CD4-positive, CD25-positive, alpha-beta regulatory T cell (primary cell): ENCODE results near the gene SZT2. TPM values are rescaled to one million over a fixed set of nuclear protein-coding genes. Genes with fewer than 3 reads are reported as not detected.
A peak's percentile ranks its signal among the peaks of the same experiment; 100 is the strongest.

Experiments used
- ATAC-seq, 2 donors: fragments of 150-1000 bp; cut with Tn5 transposase; one replicate each; pipeline ENCODE4 v1.10.0; 2021; ENCODE audit warnings: low read depth in 2 of 2, moderate number of reproducible peaks in 2 of 2, moderate library complexity in 1 of 2
- DNase-seq, 3 donors: peaks; one replicate each; pipeline versions ENCODE4 v3.0.0 to v3.0.0-alpha.2; 2012 to 2022; ENCODE audit warnings: mixed read lengths in 1 of 3
- H3K27ac ChIP-seq: one replicate; pipeline ENCODE4 v1.7.0; 2013; ENCODE audit warnings: mild to moderate bottlenecking, low read length; ENCODE audit not compliant: insufficient read depth, poor library complexity, severe bottlenecking
- H3K27me3 ChIP-seq: one replicate; pipeline ENCODE4 v1.7.0; 2013; ENCODE audit warnings: low read length; ENCODE audit not compliant: control insufficient read depth, insufficient read depth
- H3K36me3 ChIP-seq: one replicate; pipeline ENCODE4 v1.7.0; 2013; ENCODE audit warnings: mild to moderate bottlenecking, low read length, moderate library complexity; ENCODE audit not compliant: control insufficient read depth, insufficient read depth
- H3K4me1 ChIP-seq: 2 replicates; pipeline ENCODE4 v1.7.0; 2013; ENCODE audit warnings: mild to moderate bottlenecking, low read length; ENCODE audit not compliant: insufficient read depth, control insufficient read depth, poor library complexity, severe bottlenecking
- H3K4me3 ChIP-seq: one replicate; pipeline ENCODE4 v1.7.0; 2013; ENCODE audit warnings: low read depth, mild to moderate bottlenecking, low read length, moderate library complexity
- H3K9me3 ChIP-seq, 2 experiments: 1 replicate in 1 of 2; 2 replicates in 1 of 2; pipeline ENCODE4 v1.7.0; 2013; ENCODE audit warnings: low read length in 2 of 2, mild to moderate bottlenecking in 1 of 2, moderate library complexity in 1 of 2; ENCODE audit not compliant: control insufficient read depth in 2 of 2
- H3K27ac Mint-ChIP-seq, 3 donors: one replicate each; pipeline ENCODE4 v1.8.0; 2020 to 2022; ENCODE audit warnings: mild to moderate bottlenecking in 3 of 3, mixed read lengths in 3 of 3, moderate library complexity in 2 of 3
- H3K27me3 Mint-ChIP-seq: one replicate; pipeline ENCODE4 v1.8.0; 2022; ENCODE audit warnings: mild to moderate bottlenecking, mixed read lengths
- H3K36me3 Mint-ChIP-seq: one replicate; pipeline ENCODE4 v1.8.0; 2020; ENCODE audit warnings: mixed read lengths
- H3K4me1 Mint-ChIP-seq, 4 donors: one replicate each; pipeline ENCODE4 v1.8.0; 2020 to 2022; ENCODE audit warnings: mixed read lengths in 4 of 4, mild to moderate bottlenecking in 1 of 4
- H3K4me3 Mint-ChIP-seq, 4 donors: one replicate each; pipeline ENCODE4 v1.8.0; 2020 to 2022; ENCODE audit warnings: mild to moderate bottlenecking in 4 of 4, mixed read lengths in 4 of 4, moderate library complexity in 3 of 4
- H3K9me3 Mint-ChIP-seq, 7 donors: one replicate each; pipeline ENCODE4 v1.8.0; 2020 to 2022; ENCODE audit warnings: mixed read lengths in 7 of 7, mild to moderate bottlenecking in 3 of 7, moderate library complexity in 2 of 7
- polyA plus RNA-seq, 4 donors: library from polyadenylated mRNA; unstranded; fragments of 300-500 nt; fragmentation: Illumina TruSeq; gene quantifications; one replicate each; pipeline ENCODE4 v1.2.3, GENCODE V29; 2021
- total RNA-seq: library from RNA; stranded (reverse); gene quantifications from one replicate; pipeline ENCODE4 v1.2.3, GENCODE V29; 2022

The SZT2 gene
- total and polyA plus RNA-seq, 5 donors from 2014 or later = 1.5 to 107 (median 3.9) TPM

DNA sequence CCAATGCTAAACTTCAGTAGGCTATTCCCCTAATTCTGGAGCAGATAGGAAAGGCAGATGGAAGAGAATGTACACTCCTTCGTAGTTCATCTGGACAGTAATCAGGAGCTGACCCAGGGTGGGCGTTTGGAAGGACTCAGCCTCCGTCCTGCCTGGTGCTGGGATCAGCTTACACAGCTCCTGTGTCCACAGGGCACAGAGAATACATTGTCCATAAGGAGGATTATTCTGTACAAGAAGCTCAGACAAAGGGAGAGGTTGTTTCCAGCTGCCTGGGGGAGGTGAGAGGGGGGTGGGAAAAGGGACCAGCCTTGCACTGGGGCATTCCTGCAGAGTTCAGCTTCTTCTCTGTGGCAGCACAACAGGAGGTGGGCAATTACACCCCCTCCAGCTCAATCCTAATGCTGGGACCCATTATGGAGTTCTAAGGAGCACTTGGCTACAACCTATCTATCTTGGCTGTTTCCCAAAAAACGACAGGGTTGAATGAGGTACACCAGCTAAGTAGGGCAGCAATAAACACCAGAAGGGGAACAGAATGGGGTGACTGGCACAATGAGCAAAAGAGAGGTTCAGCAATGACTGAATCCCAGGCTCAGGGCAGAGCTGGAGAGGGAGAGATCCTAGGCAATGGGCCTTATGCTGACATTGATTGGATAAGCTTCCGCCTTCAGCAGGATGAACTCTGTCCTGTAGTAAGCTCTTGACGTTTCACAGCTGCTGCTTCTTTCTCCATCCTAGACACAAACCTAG is 7.5 kb upstream of the SZT2 start:
- Histone ChIP-seq H3K4me1 (no peaks in the 10 kb centered on the region), H3K4me3 (no peak overlapping the region), H3K27me3 (no peaks in the 10 kb centered on the region), H3K36me3 (peaks cover 58% of the 10 kb centered on the region), H3K27ac (no peak overlapping the region), H3K9me3 (no peaks in the 10 kb centered on the region)
- H3K4me1 Mint-ChIP-seq = peaks cover 0 to 23% (median 7%) of the 10 kb centered on the region in 4 donors
- no peak overlapping the region for H3K4me3 Mint-ChIP-seq
- peaks cover 40% of the 10 kb centered on the region for H3K36me3 Mint-ChIP-seq
- no peak for DNase-seq
- peak overlapping the region in 1 of 3 donors; percentile 29 for H3K27ac Mint-ChIP-seq
- no peaks in the 10 kb centered on the region for H3K27me3 Mint-ChIP-seq
- H3K9me3 Mint-ChIP-seq = no peaks in the 10 kb centered on the region
- ATAC-seq = no peak

DNA sequence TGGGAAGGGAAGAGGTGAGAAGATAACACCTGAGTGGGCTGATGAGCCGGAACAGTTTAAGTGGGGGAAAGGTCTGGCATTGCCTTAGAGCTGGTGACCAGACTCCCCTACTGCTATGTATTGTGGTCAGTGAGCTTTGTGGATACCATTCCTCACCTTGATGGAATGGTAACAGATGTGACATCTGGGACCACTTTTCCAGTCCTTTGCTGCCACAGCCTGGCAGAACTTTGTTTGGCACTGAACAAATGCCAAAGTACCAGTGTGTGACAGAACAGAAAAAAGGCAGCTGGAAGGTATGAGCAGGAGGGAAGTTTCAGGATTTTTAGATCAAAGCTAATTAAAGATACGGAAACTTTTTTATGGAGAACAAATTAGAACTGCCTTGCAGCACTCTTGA is 6.2 kb upstream of the SZT2 start:
- Mint-ChIP-seq H3K9me3 (no peaks in the 10 kb centered on the region), H3K4me1 (peaks cover 5 to 31% (median 9%) of the 10 kb centered on the region in 4 donors), H3K27ac (peak overlapping the region in 1 of 3 donors; percentile 76), H3K27me3 (no peaks in the 10 kb centered on the region), H3K36me3 (peaks cover 38% of the 10 kb centered on the region), H3K4me3 (no peak overlapping the region)
- Histone ChIP-seq H3K9me3 (no peaks in the 10 kb centered on the region), H3K36me3 (peaks cover 63% of the 10 kb centered on the region), H3K27ac (no peak overlapping the region), H3K27me3 (no peaks in the 10 kb centered on the region), H3K4me1 (peaks cover 10% of the 10 kb centered on the region), H3K4me3 (no peak overlapping the region)
- no peak for DNase-seq
- ATAC-seq = no peak

DNA sequence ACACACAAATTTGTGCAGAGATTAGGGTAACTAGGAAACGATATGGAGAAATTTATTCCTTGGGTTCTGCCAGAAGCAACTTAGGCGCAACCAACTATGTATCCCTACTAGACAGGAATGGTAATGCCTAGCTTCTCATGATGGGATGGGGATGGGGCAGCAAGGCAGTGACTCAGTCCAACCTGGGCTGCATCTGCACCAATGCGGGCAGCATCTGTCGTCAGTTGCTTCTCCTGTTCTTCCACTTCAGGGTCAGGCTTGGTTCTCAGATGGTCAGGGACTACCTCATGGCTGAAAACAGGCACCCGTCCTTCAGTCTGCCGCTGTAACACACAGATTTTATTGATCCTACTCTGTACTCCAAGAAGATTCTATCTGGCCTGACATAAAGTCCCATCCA is 3.0 kb upstream of the SZT2 start:
- H3K4me3 Mint-ChIP-seq = peak overlapping the region in 1 of 4 donors; percentile 96
- DNase-seq = no peak
- no peaks in the 10 kb centered on the region for H3K27me3 Mint-ChIP-seq
- ATAC-seq = no peak
- Histone ChIP-seq H3K27ac (no peak overlapping the region), H3K4me3 (no peak overlapping the region), H3K36me3 (peaks cover 59% of the 10 kb centered on the region), H3K4me1 (peaks cover 20% of the 10 kb centered on the region), H3K9me3 (no peaks in the 10 kb centered on the region), H3K27me3 (no peaks in the 10 kb centered on the region)
- peaks cover 28% of the 10 kb centered on the region for H3K36me3 Mint-ChIP-seq
- no peaks in the 10 kb centered on the region for H3K9me3 Mint-ChIP-seq
- peak overlapping the region in 2 of 3 donors; percentile 20 to 68 for H3K27ac Mint-ChIP-seq
- peaks cover 12 to 59% (median 28%) of the 10 kb centered on the region in 4 donors for H3K4me1 Mint-ChIP-seq

DNA sequence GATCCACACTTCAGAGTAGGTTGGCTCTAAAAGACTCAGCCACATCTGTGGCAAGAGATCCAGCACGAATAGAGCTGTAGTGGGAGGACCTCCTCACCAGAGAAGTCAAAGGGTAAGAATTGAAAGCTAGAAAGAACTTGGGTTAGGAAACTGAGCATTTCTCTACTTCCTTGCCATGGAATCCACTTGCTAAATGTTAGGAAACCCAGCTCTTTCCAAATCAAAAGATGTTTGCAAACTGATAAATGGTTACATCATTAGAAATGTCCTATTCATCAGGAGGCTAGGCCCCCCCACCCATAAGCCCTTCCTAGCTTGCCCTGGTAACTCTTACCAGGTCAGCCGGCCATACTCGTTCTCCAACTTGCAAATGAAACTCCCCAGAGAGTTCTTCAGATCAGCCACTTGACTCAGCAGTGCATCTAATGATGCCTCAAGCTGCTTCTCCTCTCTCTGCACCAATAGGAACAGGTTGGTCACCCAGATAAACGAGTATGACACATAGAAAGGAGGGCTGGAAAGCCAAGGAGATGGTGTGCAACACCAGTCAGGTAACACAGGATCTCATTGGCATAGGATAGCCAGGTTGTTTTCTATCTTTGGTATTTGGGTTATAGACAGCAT is 1.6 kb upstream of the SZT2 start:
- peak overlapping the region; percentile 96 to 100 (median 100) for H3K4me3 Mint-ChIP-seq
- H3K27me3 Mint-ChIP-seq = no peaks in the 10 kb centered on the region
- H3K4me3 ChIP-seq = peak overlapping the region; percentile 94
- no peaks in the 10 kb centered on the region for H3K27me3 ChIP-seq
- H3K27ac Mint-ChIP-seq = peak overlapping the region; percentile 32 to 100 (median 99)
- DNase-seq (no peak), ATAC-seq (no peak)
- H3K27ac ChIP-seq = no peak overlapping the region
- H3K4me1 ChIP-seq = peaks cover 20% of the 10 kb centered on the region
- H3K9me3 ChIP-seq = no peaks in the 10 kb centered on the region
- no peaks in the 10 kb centered on the region for H3K9me3 Mint-ChIP-seq
- H3K4me1 Mint-ChIP-seq = peaks cover 18 to 61% (median 33%) of the 10 kb centered on the region in 4 donors
- peaks cover 23% of the 10 kb centered on the region for H3K36me3 Mint-ChIP-seq
- peaks cover 45% of the 10 kb centered on the region for H3K36me3 ChIP-seq

DNA sequence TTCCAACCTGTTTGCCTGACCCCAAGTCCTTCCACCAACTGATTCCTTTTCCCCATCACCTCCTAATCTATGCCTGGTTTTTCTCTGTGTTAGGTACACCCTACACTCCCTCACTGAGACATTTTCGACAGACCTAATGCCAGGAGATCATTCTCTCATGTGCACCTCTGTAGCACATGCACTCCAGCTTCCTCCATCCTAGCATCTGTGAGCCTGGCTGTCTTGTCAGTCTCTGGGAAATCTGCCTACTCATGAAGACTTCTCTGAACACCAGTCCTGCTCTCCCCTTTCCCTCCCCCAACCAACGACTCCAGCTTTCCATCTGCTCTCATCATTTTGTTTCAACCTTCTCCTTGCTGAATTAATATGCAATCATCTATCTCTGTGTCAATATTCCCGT is 1.1 kb upstream of the SZT2 start:
- Histone ChIP-seq H3K27ac (peak overlapping the region; percentile 75), H3K9me3 (no peaks in the 10 kb centered on the region), H3K36me3 (peaks cover 40% of the 10 kb centered on the region), H3K27me3 (no peaks in the 10 kb centered on the region), H3K4me1 (peaks cover 20% of the 10 kb centered on the region), H3K4me3 (peak overlapping the region; percentile 94)
- ATAC-seq (no peak), DNase-seq (no peak)
- Mint-ChIP-seq H3K27me3 (no peaks in the 10 kb centered on the region), H3K36me3 (peaks cover 23% of the 10 kb centered on the region), H3K9me3 (no peaks in the 10 kb centered on the region), H3K4me1 (peaks cover 19 to 62% (median 37%) of the 10 kb centered on the region in 4 donors), H3K4me3 (peak overlapping the region; percentile 96 to 100 (median 100)), H3K27ac (peak overlapping the region; percentile 32 to 100 (median 99))

DNA sequence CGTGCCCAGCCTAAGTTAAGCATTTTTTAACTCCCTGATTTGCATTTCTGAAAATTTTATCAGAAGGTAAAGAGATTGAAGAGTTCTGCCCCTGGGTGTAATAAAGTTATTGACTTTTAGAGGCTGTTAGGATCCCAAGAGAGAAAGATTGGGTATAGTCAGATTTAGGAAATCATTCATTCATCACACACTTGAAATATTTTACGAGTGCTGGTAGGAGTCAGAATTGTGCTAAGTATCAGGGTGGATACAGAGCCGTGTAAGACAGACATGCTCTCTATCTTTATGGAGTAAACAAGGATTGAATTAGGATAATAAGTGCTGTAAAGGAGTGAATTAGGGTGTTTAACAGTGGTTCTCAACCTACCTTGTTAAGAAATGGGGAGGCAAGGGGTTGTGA is 3.0 kb downstream of the SZT2 start:
- peak overlapping the region in 2 of 3 donors; percentile 22 to 39 for H3K27ac Mint-ChIP-seq
- no peak for ATAC-seq
- no peaks in the 10 kb centered on the region for H3K9me3 Mint-ChIP-seq

DNA sequence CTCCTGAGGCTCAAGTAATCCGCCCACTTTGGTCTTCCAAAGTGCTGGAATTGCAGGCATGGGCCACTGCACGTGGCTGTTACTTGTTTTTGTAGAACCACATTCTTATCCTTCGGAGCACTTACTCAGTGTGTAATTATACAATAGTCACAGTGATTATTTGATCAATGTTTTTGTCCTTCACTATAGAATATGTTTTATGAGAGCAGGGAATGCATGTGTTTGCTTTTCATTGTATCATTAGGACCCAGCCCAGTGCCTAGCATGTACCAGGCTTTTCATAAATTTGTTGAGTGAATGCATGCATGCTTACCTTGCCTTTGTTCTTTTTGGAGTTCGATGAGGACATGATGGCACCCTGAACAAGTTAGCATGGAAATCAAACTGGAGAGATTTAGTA is 5.8 kb downstream of the SZT2 start:
- Mint-ChIP-seq H3K4me1 (peaks cover 8 to 41% (median 35%) of the 10 kb centered on the region in 4 donors), H3K36me3 (peaks cover 11% of the 10 kb centered on the region), H3K4me3 (no peak overlapping the region), H3K27me3 (no peaks in the 10 kb centered on the region), H3K9me3 (no peaks in the 10 kb centered on the region), H3K27ac (no peak overlapping the region)
- no peak overlapping the region for H3K27ac ChIP-seq
- no peaks in the 10 kb centered on the region for H3K4me1 ChIP-seq
- DNase-seq = no peak
- H3K9me3 ChIP-seq = no peaks in the 10 kb centered on the region
- ATAC-seq = no peak
- H3K4me3 ChIP-seq = no peak overlapping the region
- H3K36me3 ChIP-seq = peaks cover 10% of the 10 kb centered on the region
- no peaks in the 10 kb centered on the region for H3K27me3 ChIP-seq

More for the DNA sequence above, 3.0 kb downstream of the SZT2 start:
- peaks cover 10% of the 10 kb centered on the region for H3K36me3 ChIP-seq
- H3K4me1 ChIP-seq = peaks cover 17% of the 10 kb centered on the region
- H3K9me3 ChIP-seq = no peaks in the 10 kb centered on the region
- H3K4me3 Mint-ChIP-seq = peak overlapping the region in 2 of 4 donors; percentile 63 to 83
- peaks cover 11% of the 10 kb centered on the region for H3K36me3 Mint-ChIP-seq
- peaks cover 19 to 57% (median 44%) of the 10 kb centered on the region in 4 donors for H3K4me1 Mint-ChIP-seq
- DNase-seq = no peak
- H3K4me3 ChIP-seq = no peak overlapping the region
- H3K27me3 Mint-ChIP-seq = no peaks in the 10 kb centered on the region
- H3K27me3 ChIP-seq = no peaks in the 10 kb centered on the region
- H3K27ac ChIP-seq = no peak overlapping the region
